ENCODE data around the gene SPTBN1.

DNA sequence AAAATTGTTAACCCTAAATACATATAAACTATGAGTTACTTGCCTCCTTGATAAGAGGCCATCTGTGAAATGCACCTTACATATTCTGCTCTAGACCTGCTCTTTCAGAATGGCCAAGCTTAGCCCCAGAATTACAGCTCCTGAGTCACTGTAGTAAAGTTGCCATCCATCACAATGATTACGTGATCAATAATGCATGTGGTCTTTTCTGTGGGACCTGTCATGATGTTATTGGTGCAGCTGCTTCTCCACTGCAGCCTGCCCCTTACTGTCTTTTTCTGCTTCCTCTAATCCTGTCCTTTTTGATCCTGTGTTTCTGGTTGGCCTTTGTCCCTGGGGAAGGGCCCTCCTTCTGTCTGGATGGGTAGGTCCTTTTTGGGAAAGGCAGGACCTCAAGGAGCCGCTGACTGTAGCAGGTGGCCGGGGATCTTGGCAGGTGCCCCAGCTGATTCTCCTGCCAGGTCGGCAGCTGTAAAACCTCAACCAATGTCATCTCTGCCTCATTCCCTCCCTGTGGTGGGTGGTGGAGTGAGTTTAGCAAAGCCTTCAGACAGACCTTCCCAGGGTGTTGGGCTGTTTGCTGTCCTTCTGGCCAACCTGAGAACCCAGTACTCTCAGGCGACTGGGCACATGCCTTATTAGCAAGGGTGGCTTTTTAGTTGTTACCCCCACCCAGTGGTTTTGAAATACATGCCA is 141.2 kb downstream of the SPTBN1 start:
- TF ChIP-seq, protein P1, sequence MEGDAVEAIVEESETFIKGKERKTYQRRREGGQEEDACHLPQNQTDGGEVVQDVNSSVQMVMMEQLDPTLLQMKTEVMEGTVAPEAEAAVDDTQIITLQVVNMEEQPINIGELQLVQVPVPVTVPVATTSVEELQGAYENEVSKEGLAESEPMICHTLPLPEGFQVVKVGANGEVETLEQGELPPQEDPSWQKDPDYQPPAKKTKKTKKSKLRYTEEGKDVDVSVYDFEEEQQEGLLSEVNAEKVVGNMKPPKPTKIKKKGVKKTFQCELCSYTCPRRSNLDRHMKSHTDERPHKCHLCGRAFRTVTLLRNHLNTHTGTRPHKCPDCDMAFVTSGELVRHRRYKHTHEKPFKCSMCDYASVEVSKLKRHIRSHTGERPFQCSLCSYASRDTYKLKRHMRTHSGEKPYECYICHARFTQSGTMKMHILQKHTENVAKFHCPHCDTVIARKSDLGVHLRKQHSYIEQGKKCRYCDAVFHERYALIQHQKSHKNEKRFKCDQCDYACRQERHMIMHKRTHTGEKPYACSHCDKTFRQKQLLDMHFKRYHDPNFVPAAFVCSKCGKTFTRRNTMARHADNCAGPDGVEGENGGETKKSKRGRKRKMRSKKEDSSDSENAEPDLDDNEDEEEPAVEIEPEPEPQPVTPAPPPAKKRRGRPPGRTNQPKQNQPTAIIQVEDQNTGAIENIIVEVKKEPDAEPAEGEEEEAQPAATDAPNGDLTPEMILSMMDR (conservative IDR thresholded peaks at IDR 0.05; ENCODE audit: low read depth, low read length) = no peak
- TF ChIP-seq MAZ (IDR thresholded peaks at IDR 0.05; ENCODE audit: borderline replicate concordance, low read depth, low read length) = no peak
- no peak for TF ChIP-seq MAFK (IDR thresholded peaks at IDR 0.05; ENCODE audit: low read depth, low read length)
- no peak for TF ChIP-seq POLR2A (IDR thresholded peaks at IDR 0.05; ENCODE audit: low read depth, low read length)

All from IMR-90 (cell line).